HG02943 (cell line): ENCODE measurements around the gene CCDC172.
"Not testable (repeated sequence)": the region's sequence is repeated elsewhere in the genome, so short reads cannot be mapped to it uniquely, and the experiment has no call there.

Experiments
- ATAC-seq: cut with Tn5 transposase; IDR thresholded peaks from one replicate; pipeline ENCODE4 v1.9.1; 2021; ENCODE audit warnings: mild to moderate bottlenecking, low read depth, moderate library complexity; ENCODE audit not compliant: unreplicated experiment

The CCDC172 gene

GRCh38 chr10:116329153-116329552, 4.9 kb downstream of the CCDC172 start:
- no peak for ATAC-seq

GRCh38 chr10:116331815-116332214, 7.6 kb downstream of the CCDC172 start:
- ATAC-seq: no peak

- ATAC-seq: no peak
These were observed 12.6 kb downstream of the CCDC172 start for GRCh38 chr10:116336866-116337265.

GRCh38 chr10:116352125-116352524, 27.9 kb downstream of the CCDC172 start:
- no peak for ATAC-seq

GRCh38 chr10:116353817-116354216, 29.6 kb downstream of the CCDC172 start:
- no peak for ATAC-seq

GRCh38 chr10:116355341-116355740, 31.1 kb downstream of the CCDC172 start:
- ATAC-seq: no peak

GRCh38 chr10:116356833-116357232, 32.6 kb downstream of the CCDC172 start:
- no peak for ATAC-seq

GRCh38 chr10:116364868-116365267, 40.6 kb downstream of the CCDC172 start:
- ATAC-seq: no peak

- no peak for ATAC-seq
These were observed 47.5 kb downstream of the CCDC172 start for GRCh38 chr10:116371737-116372136.

GRCh38 chr10:116382290-116382689, 58.0 kb downstream of the CCDC172 start:
- ATAC-seq: no peak

GRCh38 chr10:116385311-116385710, 61.1 kb downstream of the CCDC172 start:
- ATAC-seq: no peak

GRCh38 chr10:116385994-116386809, 62.0 kb downstream of the CCDC172 start:
- ATAC-seq: no peak

- ATAC-seq: not testable (repeated sequence)
These were observed 69.1 kb downstream of the CCDC172 start for GRCh38 chr10:116393246-116393831.

- no peak for ATAC-seq
These were observed 71.2 kb downstream of the CCDC172 start for GRCh38 chr10:116395223-116395985.

- no peak for ATAC-seq
These were observed 74.0 kb downstream of the CCDC172 start for GRCh38 chr10:116398224-116398623.

- ATAC-seq: no peak
These were observed 78.6 kb downstream of the CCDC172 start for GRCh38 chr10:116402858-116403257.

- ATAC-seq: no peak
These were observed 79.5 kb downstream of the CCDC172 start for GRCh38 chr10:116403740-116404250.

- no peak for ATAC-seq
These were observed 84.5 kb downstream of the CCDC172 start for GRCh38 chr10:116408719-116409118.

- no peak for ATAC-seq
These were observed 86.1 kb downstream of the CCDC172 start for GRCh38 chr10:116410351-116410750.

GRCh38 chr10:116417821-116418220, 93.6 kb downstream of the CCDC172 start:
- ATAC-seq: no peak

- no peak for ATAC-seq
These were observed 94.1 kb downstream of the CCDC172 start for GRCh38 chr10:116418389-116418788.
